NCI-H187 (cell line): ENCODE results near the gene FAM43B.
"Not testable (repeated sequence)": the region's sequence is repeated elsewhere in the genome, so short reads cannot be mapped to it uniquely, and the experiment has no call there.

Experiments
- DNase-seq, 2 experiments: peaks; one replicate each; lab custom pipeline; 2025; lab: John Stamatoyannopoulos, UW

Gene FAM43B, protein sequence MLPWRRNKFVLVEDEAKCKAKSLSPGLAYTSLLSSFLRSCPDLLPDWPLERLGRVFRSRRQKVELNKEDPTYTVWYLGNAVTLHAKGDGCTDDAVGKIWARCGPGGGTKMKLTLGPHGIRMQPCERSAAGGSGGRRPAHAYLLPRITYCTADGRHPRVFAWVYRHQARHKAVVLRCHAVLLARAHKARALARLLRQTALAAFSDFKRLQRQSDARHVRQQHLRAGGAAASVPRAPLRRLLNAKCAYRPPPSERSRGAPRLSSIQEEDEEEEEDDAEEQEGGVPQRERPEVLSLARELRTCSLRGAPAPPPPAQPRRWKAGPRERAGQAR

DNA sequence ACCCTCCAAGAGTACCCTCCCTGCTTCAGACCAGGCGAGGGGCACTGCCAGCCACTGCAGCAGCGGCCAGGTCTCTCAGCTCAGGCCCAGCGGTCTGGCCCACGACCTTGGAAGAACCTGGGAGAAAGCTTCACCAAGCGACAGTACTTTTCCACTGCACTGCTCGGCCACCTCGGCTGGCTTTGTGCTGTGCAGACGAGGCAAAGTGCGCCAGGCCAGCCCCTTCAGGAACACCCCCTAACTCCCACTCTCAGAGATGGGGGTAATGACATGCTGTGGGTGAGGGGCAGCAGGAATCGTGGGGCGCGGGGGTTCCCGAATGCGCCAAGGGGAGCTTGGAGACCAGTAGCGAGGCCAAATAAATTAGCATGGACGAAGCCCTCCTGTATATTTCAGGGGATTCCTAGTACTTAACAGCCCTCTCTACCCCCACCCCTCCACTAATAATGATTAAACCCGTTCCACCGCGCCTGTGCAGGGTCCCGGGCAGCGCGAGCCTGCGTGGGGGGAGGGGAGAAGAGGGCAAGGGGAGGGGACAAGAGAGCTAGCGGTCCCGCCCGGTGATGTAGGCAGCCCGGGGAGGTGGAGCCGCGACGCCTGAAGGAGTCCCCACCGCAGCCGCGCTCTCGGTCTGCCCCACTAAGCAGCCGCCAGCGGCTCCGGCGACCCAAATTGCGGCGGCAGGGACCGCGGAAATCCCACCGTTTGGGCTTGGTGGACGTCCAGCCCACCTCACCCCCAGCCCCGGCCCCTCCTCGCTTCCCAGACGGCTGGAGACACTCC lies at the start of gene FAM43B:
FAM43B (plus strand) TSS at position 629 of the 783 bp plus-strand sequence. CDS start 401 bp downstream, outside the sequence.
- no peak for DNase-seq

DNA sequence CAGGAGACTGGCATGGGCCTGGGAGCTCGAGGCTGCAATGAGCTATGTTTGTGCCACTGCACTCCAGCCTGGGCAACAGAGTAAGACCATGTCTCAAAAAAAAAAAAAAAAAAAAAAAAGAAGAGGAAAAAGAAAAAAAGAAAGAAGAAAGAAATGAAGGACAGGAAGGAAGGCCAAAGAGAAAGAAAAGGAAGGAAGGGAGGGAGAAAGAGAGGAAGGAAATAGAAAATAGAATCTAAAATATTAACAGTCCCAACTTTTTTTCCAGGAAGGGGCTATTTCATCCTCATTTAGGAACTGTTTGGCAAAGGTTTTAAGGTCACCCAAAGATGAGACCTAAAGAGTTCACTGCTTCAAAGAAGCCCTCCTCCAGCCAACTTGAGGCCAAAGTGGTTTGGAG lies 46.9 kb upstream of the FAM43B start:
- DNase-seq, result no peak

DNA sequence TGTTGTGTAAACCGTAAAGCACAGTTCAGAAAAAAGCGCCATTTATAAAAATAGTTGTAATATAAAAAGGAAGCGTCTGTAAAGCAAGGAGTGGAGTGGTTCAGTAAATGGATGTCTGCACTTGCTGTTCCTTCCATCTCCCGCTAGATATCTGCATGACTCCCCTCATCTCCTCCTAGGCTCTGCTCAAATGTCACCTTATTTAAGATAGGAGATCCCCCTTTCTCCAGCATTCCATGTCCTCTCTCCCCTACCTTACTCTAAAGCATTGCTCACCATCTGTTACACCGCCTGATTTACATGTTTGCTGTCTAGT lies 45.2 kb upstream of the FAM43B start:
- DNase-seq, result no peak

DNA sequence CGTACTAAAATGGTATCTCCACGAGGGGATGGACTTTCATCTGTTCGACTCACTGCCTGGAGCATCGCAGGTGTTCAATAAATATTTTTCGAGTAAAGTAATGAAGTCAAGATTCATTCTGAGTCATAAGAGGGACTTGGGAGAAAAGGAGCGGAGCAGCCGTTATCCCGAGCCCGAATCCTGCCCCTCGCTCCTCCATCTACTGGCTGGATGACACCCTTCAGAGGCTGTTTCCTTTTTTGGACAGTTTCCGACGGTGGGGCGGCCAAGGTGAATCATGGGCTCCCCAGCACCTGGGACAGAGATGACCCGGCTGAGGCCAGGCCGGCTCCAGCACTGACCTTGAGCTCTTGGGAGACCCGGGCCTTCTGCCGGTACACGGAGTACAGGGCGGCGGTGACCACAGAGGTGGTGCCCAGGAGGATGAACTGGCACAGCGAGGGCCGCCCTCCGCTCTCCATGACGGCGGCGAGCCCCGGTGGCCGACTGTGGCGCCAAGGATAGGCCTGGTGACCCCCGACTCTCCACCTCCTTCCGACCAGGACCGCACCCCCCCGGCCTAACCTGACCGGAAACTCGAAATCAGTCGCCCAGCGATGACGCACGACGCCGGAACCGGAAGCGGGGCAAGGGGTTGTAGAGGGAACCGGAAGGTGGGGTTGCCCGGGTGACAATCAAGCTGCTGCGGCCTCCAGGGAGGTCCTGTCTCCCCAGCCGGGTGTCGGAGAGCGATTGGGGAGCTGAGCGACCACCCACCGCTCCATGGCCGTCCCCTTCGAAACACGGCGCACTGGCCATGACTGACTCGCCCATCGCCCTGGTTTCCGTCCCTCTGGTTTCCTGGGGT lies 44.6 kb upstream of the FAM43B start, which contains the start of gene MUL1:
MUL1 (minus strand) TSS at position 588 of the 847 bp plus-strand sequence; CDS start at position 461, 127 bp downstream.
- peak; percentile 72 to 80 for DNase-seq

DNA sequence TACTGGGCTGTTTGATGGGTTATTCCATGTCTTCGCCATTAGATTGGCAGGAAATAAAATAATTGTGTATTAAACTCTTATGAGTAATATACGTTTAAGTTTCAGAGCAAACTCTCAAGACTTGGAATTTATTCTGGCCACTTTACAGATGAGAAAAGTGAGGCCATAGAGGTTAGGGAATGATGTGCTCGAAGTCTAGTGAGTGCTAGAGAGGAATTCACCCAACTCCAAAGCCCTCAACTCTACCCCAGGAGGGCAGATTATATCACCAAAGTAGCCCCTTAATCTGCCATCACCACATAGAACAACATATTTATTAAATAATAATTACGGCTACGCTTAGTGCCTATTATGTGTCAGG lies 44.0 kb upstream of the FAM43B start:
- no peak for DNase-seq

DNA sequence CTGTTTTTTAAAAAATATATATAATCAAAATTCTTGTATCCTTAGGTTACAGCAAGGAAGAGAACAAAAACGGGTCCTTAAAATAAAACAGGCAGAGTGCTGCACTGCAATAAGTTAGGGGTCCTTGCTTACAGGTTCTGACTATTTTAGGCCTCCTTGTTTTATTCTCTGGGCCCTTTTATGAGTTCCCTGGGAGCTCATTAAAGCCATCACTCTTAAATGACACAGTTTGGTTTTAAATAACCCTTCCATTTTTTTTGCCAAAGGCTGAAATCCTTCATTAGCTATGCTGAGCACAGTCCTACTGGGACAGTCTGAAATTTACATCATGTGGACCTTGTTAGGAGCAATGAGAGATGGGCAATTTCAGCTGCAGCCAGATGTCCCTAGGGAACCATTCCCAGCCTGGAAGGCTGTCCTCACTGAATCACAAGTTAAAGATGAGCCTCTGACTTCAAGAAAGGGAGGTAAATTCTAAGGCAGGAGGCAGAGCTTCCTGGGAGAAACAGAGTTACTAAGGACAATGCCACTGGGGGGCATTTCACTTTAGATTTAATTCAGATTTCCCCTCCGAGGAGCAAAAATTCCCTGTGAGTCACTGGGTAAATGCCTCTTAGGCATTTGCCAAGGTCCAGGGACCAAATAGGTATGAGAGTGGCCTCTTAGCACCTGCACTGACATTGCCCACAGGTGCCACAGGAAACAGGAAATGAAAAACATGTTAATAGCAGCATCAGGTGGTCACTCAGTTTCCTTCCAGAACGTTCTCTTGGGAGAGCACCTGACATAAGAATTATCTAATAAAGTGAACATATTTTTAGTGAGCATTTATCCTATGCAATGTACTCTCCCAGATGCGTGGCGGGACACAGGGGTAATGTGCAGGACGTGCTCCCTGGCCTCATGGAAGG lies 40.6 kb upstream of the FAM43B start:
- DNase-seq, result no peak

DNA sequence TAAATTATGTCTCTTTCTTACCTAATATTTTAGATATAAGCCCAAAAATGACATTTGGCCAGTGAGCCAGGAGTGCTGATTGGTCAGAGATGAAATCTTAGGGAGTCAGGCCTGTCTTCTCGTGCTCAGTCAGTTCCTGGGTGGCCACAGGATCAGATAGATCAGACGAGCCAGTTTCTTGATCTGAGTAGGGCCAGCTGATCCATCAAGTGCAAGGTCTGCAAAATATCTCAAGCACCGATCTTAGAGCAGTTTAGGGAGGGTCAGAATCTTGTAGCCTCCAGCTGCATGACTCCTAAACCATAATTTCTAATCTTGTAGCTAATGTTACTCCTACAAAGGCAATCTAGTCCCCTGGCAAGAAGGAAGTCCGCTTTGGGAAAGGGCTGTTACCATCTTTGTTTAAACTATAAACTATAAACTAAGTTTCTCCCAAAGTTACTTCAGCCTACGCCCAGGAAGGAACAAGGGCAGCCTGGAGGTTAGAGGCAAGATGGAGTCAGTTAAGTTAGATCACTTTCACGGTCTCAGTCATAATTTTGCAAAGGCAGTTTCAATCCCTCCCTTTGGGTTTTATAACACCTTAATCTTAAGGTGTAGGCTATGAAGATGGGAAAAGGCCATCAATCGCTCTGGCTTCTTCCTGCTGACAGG lies 32.6 kb upstream of the FAM43B start:
- DNase-seq, result not testable (repeated sequence)

DNA sequence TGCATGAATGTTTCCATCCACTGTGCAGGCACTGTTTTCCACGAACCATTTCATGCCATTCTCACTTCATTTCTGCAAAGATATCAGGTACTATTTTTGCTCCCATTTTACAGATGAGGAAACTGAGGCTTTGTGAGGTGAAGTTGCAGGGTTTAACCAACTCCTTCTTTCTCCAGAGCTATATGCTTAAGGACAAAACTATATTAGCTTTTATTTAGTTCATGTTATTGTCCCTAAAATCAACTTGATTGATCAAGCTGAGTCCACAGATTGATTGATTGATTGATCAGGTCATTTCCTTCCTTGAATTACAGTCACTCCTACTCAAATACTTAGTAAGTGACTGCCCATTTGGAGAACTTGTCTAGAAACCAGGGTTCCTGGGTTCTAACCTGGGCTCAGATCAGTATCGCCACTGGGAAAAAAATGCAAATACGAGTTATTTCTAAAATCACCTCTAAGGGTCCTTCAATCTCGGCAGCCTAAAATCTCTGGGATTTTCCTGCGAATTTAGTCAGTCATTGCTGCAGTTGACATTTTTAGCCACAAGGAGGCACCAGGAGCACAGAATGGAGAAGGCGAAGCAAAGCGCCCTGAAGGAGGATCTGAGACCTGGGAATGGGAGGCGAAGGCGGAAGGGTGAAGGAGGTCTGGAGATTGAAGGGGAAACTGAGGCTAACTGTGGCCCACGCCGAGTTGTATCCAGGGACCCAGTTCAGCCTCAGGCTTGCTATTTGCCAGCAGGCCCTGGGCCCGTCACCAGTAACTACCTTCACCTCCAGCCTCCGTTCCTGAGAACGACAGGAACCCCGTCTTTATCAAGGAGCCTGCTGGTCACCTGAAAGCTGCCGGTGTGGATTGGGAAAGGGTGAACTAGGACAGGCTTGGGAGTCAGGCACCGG lies 30.2 kb upstream of the FAM43B start:
- peak; percentile 26 to 43 for DNase-seq

DNA sequence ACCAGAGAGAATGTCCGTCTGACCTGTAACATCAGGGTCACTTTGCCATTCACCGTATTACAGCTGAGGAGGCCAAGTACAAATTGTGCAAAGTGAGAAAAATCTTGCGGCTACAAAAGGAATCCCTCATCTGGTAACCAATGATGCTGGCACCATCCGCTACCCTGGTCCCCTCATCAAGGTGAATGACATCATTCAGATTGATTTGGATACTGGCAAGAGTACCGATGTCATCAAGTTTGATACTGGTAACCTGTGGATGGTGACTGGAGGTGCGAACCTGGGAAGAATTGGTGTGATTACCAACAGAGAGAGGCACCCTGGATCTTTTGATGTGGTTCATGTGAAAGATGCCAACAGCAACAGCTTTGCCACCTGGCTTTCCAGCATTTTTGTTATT lies 26.1 kb upstream of the FAM43B start:
- DNase-seq, result no peak

DNA sequence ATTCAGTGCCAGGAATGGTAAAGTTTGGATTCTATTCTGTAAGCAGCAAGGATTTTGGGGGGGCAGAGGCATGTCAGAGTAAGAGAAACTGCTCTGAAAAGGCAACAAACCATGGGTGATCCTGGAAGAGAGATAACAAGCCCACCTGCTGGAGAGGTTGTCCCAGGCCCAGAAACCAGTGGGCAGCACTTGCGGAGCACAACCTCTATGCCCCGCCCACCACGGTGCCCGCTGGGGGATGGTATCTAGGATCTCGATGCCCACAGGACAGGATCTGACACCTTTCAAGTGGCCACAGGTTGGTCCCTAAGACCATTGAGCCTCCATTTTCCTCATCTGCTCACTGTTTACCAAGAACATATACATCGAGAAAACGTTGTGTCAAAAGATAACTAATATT lies 24.2 kb upstream of the FAM43B start:
- no peak for DNase-seq

DNA sequence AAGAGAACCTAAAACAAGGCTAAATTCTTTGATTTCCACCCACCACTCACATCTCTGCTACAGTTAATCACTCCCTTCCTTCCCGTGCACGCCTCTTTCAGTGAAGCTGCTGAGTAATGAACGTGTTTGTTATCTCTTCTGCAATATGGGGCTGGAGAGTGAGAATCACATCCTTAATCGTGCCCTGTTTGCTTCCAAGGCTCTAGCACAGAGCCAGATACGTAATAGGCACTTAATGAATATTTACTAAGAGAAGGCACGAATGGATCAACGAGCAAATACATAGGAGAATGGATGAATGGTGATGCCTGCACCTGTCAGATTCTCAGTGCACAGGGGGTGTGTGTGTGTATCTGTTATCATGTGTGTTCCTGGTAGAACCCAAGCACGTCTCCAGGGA lies 22.1 kb upstream of the FAM43B start:
- DNase-seq, result no peak

DNA sequence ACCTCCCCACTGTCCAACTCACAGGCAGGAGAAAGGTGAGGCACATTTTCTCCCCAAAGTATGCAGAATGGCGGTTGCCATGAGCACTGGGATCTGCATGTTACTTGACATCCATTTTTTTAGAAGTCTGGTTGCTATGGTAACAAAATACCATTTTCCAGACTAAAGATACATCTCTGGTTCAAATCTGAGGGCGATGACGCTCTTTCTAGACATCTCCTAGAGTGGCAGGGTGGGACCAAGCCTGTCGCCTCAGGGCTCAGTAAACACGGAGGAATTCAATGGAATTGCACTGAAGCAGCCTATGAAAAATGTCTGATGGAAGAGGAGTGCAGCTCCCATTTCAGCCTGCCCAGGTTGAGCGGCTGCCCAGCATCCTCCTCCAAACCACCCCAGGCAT lies 21.5 kb upstream of the FAM43B start:
- DNase-seq, result no peak

DNA sequence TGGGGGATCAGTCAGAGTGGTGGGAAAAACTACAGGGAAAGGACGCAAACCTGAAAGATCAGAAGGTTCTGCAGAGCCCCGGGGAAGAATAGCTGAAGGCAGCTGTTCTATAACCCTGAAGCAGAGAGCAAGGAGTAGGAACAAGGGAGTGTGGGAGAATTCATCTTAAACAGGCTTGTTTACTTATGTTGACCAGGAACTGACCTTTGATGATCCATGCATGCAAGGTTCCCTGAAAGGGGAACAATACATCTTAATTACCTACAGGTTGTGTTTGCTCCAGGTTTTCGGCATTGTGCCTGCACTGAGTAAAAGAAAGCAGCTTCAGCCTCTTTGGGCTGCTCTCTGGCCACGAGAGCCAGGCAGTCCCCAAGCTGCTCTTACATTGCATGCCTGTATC lies 18.7 kb upstream of the FAM43B start:
- DNase-seq, result no peak

DNA sequence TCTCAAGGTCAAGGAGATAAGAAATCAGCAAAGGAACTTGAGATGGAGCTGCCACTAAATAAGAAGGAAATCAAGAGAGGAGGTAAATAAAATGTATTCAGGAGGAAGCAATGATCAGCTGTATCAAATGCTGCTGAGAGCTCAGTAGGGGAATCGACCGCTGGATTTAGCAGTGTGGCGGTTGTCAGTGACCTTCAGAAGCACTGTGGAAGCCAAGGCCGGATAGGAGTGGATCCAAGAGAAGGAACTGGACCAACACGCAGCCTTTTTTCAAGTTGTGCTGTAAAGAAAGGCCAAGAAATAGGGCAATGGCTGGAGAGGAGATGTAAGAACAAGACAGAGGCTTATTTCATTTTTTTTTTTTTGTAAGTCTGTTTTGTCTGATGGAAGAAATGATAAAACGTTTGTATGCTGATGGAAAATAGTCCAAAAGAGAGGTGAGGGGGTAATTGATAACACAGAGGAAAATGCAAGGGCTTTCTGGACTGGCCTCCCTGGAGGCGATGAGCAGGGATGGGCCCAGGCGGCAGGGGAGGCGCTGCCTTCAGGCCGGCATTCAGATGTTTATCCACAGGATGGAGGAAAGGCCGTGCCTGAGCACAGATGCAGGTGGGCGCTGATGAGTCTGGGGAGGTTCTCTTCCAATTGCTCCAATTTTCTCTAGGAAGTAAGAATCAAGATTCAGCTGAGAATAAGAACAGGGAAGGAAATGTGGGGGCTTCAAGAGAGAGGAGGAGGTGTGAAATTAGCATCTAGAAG lies 17.5 kb upstream of the FAM43B start:
- no peak for DNase-seq

DNA sequence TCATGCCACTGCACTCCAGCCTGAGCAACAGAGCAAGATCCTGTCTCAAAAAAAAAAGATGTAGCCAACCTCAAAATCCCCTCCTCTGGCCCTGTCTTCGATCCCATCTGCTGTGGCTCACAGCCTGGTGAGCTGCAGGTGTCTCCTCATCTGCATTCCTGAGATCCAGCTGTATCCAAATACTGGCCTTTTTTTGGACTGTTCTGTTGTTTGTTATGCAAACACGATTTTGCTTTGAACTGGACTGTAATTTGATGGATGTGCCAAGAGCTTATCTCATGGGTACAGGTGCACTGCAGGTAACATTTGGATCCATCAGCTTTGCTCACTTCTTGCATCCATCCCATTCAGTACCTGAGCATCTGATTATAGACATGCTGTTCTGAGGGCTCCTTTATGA lies 14.1 kb upstream of the FAM43B start:
- DNase-seq, result no peak

DNA sequence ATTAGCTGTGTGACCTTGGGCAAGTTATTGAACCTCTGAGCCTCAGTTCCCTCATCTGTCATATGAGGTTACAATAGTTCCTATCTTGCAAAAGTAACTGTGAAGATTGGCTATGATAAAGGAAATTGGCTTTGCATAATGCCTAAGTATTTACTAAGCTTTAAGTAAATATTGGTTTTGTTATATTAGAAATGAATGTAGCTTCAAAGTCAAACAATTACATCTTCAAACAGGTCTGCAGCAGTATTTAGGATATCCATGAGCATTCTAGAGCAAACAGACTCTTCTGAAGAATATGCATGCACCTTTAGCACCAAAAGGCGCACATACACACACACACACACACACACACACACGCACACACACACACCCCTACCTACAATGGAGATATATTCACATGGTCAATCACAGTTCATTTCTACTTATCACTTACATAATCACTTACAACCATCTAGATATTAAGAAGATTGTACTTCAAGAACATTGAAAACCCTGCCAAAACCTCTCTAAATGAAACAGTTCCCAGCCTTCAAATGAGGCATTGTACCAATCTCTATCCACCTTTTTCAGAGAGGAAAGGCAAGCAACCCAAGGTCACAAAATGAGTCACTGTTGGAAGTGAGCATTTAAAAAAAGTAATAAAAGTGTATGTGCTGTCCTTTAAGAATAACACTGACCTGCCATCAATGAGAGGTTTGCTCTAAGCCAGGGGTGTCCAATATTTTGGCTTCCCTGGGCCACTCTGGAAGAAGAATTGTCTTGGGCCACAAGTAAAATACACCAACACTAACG lies 13.4 kb upstream of the FAM43B start:
- DNase-seq, result no peak

DNA sequence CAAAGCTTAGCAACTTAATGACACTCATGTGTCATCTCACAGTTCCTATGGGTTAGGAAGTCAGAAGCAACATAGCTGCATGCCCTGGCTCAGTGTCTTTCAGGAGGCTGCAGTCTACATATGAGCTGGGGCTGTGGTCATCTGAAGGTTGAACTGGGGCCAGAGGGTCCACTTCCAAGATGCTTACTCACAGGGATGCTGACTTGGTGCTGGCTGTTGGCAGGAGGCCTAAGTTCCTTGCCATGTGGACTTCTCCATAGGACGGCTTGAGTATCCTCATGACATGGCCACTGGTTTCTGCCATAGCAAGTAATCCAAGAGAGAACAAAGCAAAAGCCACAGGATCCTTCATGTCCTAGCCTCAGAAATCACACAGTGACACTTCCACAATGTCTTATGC lies 12.1 kb upstream of the FAM43B start:
- DNase-seq, result no peak

DNA sequence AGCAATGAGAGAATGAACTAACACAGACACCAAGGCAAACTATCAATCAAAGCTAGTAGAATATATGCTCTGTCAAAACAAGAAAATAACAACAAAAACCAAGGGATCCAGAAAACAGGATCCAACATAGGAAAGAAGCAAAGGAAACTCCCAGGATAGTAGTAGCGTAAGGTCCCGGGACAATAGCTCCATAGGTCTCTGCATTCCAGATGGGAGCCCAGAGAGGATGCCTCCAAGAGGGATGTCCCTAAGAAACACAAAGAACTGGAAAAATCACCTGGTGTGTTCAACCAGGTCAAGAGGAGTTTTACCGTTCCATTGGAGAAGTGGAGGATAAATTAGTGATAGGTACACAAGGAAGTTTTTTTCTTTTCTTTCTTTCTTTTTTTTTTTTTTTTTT lies 5.7 kb upstream of the FAM43B start:
- DNase-seq, result no peak
